Ramos (cell line): ENCODE data around the gene HECTD1.

ENCODE experiments used
- in situ Hi-C: fragments of 300-500 bp; cut with MboI; formaldehyde crosslinking; loops from one replicate; pipeline ENCODE4 v1.14.3; 2022; ENCODE audit warnings: low sequenced_read_pairs; ENCODE audit not compliant: unreplicated experiment

Gene HECTD1

DNA sequence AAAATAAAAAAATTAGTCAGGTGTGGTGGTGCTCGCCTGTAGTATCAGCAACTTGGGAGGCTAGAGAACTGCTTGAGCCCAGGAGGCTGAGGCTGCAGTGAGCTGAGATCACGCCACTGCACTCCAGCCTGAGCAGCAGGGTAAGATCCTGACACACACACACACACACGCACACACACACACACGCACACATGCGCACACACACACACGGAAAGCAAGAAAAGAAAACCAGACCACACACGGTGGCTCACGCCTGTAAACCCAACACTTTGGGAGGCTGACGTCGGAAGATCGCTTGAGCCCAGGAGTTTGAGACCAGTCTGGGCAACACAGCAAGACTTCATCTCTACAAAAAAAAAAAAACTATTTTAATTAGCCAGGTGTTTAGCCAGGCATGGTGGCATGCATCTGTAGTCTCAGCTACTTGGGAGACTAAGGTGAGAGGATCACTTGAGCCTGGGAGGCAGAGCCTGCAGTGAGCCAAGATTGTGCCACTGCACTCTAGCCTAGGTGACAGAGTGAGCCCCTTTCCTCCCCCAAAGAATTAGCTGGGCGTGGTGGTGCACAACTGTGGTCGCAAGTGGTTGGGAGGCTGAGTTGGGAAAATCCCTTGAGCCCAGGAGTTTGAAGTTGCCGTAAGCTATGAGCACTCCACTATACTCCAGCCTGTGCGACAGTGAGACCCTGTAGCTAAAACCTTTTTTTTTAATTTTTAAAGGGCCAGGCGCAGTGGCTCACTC lies 44.5 kb downstream of the HECTD1 start:
- in situ Hi-C loops = no loop called here

DNA sequence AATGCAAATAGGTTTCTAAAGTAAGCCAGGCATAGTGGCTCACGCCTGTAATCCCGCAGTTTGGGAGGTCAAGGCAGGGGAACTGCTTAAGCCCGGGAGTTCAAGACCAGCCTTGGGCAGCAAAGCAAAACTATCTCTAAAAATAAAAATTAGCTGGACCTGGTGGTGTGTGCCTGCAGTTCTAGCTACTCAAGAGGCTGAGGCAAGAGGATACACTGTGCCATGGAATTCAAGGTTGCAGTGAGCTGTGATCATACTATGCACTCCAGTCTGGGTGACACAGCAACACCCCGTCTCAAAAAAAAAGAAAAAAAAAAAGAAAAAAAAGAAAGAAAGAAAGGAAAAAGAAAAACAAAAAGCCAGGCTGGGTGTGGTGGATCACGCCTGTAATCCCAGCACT lies 46.3 kb downstream of the HECTD1 start:
- in situ Hi-C loops = no loop called here

DNA sequence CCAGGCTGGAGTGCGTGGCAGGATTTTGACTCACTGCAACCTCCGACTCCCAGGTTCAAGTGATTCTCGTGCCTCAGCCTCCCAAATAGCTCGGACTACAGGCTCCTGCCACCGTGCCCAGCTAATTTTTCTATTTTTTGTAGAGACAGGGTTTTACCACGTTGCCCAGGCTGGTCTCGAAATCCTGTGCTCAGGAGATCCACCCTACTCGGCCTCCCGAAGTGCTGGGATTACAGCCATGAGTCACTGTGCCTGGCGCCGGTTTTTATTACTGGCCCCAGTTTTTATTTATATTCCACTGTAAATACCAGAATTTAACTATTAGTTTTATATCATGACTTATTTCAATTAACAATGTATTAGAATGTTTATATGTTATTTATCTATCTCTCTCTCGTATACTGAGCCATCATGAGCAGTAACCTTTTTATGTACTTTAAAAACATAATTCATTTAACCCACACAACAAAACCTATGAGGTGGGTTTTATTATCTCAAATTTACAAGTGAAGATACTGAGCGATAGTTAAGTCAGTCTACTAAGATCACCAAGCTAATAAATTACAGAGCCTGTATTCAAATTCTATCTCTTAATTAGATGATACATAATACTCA lies 47.8 kb downstream of the HECTD1 start:
- in situ Hi-C loops = no loop called here

DNA sequence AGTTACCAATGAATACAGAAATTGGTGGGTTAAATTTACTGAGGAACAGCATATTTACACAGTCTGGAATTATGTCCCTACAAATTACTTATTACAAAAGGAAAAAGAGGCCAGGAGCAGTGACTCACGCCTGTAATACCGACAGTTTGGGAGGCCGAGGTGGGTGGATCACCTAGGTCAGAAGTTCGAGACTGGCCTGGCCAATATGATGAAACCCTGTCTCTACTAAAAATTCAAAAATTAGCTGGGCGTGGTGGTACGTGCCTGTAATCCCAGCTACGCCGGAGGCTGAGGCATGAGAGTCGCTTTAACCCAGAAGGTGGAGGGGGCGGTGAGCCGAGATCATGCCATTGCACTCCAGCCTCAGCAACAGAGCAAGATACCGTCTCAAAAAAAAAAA lies 52.6 kb downstream of the HECTD1 start:
- in situ Hi-C loops = no loop called here

DNA sequence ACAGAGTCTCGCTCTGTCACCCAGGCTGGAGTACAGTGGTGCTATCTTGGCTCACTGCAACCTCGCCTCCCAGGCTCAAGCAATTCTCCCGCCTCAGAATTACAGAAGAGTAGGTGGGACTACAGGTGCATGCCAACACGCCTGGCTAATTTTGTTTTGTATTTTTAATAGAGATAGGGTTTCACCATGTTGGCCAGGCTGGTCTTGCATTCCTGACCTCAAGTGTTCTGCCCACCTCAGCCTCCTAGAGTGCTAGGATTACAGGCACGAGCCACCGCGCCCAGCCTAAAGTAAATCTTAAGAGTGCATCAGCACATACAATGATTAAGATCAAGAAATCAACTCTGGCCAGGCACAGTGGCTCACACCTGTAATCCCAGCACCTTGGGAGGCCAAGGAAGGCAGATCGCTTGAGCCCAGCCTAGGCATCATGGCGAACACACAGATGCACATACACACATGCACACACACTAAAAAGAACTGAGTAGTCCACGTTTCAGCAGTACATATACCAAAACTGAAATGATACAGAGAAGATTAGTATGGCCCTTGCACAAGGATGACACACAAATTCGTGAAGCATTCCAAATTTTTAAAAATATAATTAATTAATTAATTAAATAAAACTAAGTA lies 65.0 kb downstream of the HECTD1 start:
- in situ Hi-C loops = no loop called here

DNA sequence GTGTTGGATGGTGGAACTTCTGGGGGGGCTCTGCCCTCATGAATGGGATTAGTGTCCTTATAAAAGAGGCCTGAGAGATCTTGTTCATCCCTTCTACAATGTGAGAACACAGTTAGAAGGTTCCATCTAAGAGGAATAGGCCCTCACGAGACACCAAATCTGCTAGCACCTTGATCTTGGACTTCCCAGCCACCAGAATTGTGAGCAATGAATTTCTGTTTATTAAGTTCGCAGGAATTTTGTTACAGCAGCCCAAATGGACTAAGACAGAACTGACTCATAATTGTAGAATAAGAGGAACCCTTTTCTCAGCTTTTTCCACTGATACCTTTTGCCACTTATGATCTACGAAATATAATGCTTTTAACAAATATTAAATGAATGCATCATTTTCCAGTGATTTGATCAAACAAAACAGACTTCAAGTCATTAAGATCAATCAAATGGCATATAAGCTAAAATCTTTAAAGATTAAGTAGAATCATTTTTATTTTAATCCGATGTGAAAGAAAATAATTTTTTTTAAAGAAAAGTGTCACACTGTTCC lies 68.2 kb downstream of the HECTD1 start:
- in situ Hi-C loops = no loop called here

DNA sequence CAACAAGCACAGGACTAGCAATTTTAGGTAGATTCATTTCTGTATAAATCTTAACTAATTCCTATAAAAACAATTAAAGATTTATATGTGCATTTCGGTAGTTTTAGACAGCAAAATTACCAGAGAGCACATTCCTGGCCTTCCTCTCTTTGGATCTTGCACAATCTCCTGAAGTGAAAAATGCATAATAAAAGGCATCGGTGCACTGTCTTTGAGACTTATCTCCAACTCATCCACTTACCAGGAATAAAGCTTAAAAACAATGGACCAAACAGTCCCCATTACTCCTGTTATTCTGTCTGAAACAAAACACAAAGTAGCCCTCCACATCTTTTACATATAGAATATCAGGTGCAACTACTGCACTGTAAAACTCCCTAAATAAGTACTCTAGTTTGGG lies 69.3 kb downstream of the HECTD1 start:
- in situ Hi-C loops = no loop called here

DNA sequence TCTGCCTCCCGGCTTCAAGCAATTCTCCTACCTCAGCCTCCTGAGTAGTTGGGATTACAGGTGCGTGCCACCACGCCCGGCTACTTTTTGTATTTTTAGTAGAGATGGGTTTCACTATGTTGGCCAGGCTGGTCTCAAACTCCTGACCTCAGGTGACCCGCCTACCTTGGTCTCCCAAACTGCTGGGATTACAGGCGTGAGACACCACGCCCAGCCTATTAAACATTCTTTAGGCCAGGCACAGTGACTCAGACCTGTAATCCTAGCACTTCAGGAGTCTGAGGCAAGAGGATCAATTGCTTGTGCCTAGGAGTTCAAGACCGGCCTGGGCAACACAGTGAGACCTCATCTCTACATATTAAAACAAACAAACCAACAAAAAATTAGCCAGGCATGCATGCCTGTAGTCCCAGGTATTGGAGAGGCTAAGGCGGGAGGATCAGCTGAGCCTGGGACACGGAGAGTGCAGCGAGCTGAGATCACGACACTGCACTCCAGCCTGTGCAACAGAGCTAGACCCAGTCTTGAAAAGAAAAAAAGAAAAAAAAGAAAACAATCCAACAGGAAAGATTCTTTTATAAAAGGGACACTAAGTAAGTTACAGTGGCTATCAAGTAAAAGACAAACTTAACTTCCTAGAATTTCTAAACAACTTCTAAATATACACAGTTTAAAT lies 70.2 kb downstream of the HECTD1 start:
- in situ Hi-C loops = no loop called here

DNA sequence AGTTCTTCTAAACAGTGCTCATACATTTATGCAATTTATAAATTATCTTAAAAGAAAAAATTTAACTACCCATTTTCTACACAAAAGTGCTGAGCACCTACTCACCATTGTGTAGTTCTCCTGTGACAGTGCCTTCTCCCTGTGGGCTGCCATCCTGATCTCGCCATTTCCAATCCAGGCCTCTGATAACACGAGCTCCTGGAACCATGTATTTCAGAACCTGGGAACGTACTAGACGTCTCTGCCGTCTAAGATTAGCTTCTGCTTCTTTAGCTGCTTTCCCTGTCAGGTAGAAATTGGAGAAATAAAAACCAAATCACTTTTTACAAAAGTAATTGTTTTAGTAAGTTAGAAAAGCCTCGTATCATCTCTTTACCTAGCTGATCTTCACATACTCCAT lies 74.5 kb downstream of the HECTD1 start:
- in situ Hi-C loops = no loop called here

DNA sequence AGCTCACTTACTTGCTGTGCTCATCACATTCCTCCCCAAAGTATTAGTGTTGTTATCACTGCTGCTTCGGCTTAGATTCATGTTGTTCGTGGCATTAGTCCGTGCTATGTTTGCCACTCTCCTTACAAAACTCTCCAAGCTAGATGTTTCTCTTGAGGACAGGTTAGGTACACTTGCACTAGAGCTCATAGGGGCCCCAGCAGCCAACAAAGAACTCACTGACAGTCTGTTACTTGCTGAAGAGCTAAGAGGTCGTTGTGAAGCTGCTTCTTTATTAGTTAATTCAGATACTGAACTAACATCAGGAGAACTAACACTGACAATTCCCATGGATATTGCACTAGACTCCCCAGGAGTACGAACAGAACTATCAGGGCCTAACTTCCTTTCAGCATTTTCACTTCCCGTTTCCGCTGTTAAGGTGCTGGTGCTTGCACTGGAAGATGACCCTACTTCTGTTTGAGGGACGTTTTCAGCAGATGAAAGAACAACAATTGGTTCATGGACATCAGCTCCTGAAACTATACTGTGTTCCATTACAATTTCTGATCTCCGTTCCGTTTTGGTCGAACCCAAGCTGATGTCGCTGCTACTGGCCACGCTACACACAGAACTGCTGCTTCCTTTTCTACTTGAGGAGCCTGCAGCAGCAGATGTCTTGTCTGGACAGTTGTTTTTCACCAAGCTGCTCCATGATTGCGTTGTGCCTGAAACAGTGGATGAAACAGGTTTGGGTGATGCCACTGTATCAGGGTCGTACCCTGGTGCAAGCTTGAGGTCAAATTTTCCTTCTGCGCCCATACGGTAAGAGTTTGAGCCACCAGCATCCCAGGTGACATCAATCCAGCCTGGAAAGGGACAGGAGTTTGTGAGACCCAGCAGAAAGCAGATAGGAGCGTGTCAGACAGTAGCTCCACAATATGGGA lies 78.7 kb downstream of the HECTD1 start:
- in situ Hi-C loops = no loop called here

DNA sequence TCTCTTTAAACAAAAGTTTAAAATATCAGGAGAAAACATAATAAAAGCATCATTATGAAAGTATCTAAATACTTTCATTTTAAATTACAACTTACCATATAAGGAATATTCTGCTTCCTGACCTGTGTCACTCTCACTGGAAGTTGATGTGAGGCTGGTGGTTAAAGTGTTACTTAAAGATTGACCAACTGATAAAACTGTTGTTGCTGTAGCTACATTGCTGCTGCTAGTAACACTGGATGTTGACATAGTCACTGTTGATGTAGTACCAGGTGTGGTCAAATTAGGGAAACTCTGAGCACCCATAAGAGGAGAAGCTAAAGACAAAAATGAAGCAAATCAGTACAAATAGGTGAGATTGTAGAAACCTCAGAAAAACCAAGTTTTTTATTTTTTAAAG lies 79.9 kb downstream of the HECTD1 start:
- in situ Hi-C loops = no loop called here

DNA sequence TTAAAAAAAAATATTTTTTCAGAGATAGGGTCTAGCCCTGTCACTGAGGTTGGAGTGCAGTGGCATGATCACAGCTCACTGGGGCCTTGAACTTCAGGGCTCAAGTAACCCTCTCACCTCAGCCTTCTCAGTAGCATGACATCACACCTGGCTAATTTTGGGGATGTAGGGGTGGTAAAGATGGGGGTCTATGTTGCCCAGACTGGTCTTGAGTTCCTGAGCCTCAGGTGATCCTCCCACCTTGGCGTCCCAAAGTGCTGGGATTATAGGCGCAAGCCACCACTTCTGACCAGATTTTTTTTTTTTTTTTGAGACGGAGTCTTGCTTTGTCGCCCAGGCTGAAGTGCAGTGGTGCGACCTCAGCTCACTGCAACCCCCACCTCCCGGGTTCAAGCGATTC lies 80.9 kb downstream of the HECTD1 start:
- in situ Hi-C loops = no loop called here

DNA sequence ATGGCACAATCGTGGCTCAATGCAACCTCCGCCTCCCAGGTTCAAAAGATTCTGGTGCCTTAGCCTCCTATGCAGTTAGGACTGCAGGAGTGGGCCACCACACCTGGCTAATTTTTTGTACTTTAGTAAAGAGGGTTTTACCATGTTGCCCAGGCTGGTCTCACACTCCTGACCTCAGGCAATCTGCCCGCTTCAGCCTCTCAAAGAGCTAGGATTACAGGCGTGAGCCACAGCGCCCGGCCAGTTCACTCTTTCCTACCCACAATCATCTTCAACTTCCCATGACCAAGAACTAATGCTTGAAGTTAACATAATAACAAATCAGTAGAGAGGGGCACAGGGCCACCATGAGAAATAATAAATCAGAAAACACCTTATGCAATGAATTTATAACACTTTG lies 82.4 kb downstream of the HECTD1 start:
- in situ Hi-C loops = no loop called here

DNA sequence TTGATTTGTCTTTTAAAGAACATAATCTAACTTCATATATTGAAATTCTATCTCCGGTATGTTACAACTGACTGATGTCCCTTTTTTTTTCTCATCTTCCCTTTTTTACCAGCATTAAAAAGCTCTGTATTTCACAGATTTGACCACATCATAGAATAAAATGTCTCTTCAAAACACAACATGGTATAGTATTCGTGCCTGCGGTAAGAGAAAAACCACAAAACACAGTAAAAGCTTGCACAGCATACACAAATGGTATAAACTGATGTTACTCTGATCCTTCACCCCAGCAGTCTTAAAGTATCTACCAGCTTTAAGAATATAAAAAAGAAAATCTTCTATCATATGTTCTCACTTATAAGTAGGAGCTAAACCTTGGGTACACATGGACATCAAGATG lies 83.4 kb downstream of the HECTD1 start:
- in situ Hi-C loops = no loop called here

DNA sequence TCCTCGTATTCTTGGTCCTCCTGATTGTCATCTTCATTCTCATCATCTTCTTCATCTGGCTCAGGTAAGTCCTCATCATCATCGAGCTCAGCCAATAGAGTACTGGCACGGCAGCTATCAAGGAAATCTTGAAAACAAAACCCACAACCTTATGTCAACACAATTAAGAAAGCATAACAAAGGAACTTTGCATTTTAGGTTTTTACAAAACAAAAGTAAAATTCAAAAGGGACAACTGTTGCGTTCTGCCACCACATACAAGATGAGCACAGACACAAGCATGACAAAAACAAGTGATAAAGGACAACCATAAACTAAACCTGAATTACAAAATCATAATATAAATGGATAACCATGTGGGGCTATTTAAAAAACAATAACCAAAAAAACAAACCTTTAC lies 84.7 kb downstream of the HECTD1 start:
- in situ Hi-C loops = no loop called here

DNA sequence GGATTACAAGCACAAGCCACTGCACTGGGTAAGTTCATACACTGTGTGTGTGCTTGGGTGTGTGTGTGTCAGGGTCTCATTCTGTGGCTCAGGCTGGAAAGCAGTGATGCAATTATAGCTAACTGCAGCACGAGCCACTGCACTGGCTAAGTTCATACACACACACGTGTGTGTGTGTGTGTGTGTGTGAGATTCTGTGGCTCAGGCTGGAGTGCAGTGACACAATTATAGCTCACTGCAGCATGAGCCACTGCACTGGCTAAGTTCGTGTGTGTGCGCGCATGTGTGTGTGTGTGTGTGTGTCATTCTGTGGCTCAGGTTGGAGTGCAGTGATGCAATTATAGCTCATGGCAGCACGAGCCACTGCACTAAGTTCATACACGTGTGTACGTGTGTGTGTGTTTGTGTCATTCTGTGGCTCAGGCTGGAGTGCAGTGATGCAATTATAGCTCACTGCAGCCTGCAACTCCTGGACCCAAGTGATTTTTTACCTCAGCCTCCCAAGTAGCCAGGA lies 85.4 kb downstream of the HECTD1 start:
- in situ Hi-C loops = no loop called here

DNA sequence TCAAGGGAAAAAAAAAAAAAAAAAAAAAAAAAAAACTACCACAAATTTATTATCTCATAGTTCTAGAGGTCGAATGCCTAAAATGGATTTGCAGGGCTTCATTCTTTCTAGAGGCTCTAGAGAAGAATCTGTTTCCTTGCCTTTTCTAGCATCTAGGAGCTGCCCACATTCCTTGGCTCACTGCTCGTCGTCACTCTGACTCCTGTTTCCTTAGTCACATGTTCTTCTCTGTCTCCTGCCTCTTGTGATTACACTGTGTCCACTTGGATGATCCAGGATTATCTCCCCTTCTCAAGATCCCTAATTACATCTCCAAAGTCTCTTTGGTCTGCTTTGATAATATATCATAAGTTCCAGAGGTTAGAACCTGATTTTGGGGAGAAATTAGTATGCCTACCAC lies 88.7 kb downstream of the HECTD1 start:
- in situ Hi-C loops = no loop called here

DNA sequence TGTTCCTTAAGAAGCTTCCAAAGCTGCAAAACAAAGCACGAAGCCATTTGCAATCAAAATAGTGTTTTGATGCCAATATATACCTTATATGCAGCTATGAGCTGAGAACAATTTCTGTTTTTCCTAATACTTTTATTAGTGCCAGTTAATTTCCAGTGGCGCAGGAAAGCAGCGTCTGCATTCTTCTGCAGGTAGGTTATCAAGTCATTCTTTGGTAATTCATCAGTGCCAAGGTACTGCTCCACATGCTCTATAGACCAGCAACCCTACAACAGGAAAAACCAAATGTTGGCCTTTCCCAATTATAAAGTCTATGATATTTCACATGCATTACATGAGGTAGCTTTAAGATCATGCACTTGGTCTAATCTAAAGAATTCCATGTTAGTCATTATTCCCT lies 93.8 kb downstream of the HECTD1 start:
- in situ Hi-C loops = no loop called here

DNA sequence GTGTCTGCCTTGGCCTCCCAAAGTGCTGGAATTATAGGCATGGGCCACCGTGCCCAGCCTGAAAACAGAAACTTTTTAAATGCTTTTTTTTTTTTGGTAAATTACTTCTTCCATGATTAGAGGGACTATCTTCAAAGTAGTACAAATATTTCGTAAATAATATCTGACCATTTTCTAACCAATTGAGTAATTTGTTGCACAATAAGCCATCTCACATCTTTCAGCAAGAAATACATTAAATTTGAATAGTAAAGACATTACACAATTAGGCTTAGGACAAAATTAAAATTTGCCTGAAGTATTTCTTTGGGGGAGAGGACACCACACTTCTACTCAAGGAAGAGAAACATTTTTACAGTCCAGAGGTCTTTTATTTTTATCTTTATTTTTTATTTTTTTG lies 96.7 kb downstream of the HECTD1 start:
- in situ Hi-C loops = no loop called here

DNA sequence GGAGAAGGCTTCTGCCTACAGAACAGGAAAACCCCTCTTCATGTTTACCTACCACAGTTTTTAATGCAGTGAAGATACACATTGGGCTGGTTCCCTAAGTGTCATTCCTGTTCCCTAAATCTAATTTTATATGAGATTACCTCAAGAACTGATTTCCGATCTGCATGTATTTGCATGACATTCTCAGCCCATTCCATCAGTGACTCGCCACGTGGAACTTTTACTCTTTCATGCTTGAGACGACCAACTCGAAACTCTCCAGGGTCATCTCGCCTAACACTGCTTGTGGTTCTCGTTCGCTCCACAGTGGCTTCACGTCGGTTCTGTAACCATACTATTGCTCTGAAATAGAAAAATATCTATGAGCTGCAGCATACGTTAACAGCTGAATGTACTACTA lies 98.3 kb downstream of the HECTD1 start:
- in situ Hi-C loops = no loop called here
